Thyroid gland (tissue), 4 donors: ENCODE measurements around the gene PABPN1L.

Experiments
- POLR2A ChIP-seq, 2 donors: fragments of 450-650 bp; IDR thresholded peaks; one replicate each; pipeline ENCODE4 v1.6.1; 2017; ENCODE audit warnings: antibody characterized with exemption in 2 of 2, mild to moderate bottlenecking in 2 of 2, moderate library complexity in 1 of 2
- TF ChIP-seq, protein P1 (sequence below), 6 experiments: fragments of 200-600 bp in 3 of 6; fragments of 450-650 bp in 3 of 6; sonication (generic) in 3 of 6; IDR thresholded peaks; one replicate each; pipeline ENCODE4 v1.5.1; 2016 to 2019; ENCODE audit warnings: antibody characterized with exemption in 6 of 6, mild to moderate bottlenecking in 2 of 6, inconsistent platforms in 1 of 6, moderate library complexity in 1 of 6

DNA sequence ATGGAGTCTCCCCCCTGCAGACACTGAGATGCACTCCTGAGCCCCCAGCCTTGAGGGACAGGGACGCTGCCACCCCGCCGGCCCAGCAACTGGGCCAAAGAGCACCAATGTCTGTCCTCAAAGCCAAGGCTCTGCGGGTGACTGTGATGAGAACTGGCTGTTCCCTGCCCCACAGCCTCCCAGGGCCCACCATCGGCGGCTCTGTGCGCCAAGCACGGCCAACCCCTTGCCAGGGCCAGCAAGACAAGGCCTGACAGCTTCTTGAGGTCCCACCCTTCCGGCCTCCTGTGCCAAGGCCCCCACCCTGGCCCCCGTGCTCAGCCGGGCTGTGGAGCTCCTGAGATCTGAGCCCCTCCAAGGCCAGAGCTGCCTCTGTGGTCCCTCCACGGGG, 34.2 kb upstream of the PABPN1L start:
- TF ChIP-seq, protein P1, sequence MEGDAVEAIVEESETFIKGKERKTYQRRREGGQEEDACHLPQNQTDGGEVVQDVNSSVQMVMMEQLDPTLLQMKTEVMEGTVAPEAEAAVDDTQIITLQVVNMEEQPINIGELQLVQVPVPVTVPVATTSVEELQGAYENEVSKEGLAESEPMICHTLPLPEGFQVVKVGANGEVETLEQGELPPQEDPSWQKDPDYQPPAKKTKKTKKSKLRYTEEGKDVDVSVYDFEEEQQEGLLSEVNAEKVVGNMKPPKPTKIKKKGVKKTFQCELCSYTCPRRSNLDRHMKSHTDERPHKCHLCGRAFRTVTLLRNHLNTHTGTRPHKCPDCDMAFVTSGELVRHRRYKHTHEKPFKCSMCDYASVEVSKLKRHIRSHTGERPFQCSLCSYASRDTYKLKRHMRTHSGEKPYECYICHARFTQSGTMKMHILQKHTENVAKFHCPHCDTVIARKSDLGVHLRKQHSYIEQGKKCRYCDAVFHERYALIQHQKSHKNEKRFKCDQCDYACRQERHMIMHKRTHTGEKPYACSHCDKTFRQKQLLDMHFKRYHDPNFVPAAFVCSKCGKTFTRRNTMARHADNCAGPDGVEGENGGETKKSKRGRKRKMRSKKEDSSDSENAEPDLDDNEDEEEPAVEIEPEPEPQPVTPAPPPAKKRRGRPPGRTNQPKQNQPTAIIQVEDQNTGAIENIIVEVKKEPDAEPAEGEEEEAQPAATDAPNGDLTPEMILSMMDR (IDR thresholded peaks at IDR 0.05), result no peak
- TF ChIP-seq POLR2A (IDR thresholded peaks at IDR 0.05), result no peak
